H54 (cell line): Measurements from ENCODE around the gene SRPK1.
A peak's percentile ranks its signal among the peaks of the same experiment; 100 is the strongest.

Experiments used
- DNase-seq: peaks from one replicate; pipeline ENCODE4 v3.0.0; 2011; ENCODE audit warnings: low spot score, mixed read lengths; ENCODE audit not compliant: insufficient read length
- FAIRE-seq: peaks from 3 replicates; lab custom pipeline; 2011; peaks lifted over from hg19 to GRCh38; lab: Jason Lieb, UNC
- POLR2A ChIP-seq: IDR thresholded peaks from 2 replicates; pipeline ENCODE4 v1.6.1; 2011; ENCODE audit warnings: low read depth, mild to moderate bottlenecking, low read length

The SRPK1 gene

GRCh38 chr6:35900448-35900847 lies 20.4 kb downstream of the SRPK1 start:
- no peak for TF ChIP-seq POLR2A
- DNase-seq (no peak), FAIRE-seq (no peak)

- no peak for TF ChIP-seq POLR2A
- FAIRE-seq (no peak), DNase-seq (no peak)
These were observed 22.9 kb downstream of the SRPK1 start for GRCh38 chr6:35898003-35898402.

DNA sequence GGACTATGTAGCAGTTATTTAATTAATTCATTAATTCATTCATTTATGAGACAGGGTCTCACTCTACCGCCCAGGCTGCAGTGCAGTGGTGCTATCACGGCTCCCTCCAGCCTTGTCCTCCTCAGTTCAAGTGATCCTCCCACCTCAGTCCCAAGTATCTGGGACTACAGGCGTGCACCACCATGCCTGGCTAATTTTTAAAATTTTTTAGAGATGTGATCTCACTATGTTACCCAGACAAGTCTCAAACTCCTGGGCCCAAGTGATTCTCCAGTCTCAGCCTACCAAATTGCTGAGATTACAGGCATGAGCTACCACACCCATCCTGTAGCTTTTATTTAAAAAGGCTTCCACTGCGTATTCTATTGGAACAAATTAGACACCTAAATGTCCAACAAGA lies 23.4 kb downstream of the SRPK1 start:
- TF ChIP-seq POLR2A = no peak
- FAIRE-seq = no peak
- no peak for DNase-seq

DNA sequence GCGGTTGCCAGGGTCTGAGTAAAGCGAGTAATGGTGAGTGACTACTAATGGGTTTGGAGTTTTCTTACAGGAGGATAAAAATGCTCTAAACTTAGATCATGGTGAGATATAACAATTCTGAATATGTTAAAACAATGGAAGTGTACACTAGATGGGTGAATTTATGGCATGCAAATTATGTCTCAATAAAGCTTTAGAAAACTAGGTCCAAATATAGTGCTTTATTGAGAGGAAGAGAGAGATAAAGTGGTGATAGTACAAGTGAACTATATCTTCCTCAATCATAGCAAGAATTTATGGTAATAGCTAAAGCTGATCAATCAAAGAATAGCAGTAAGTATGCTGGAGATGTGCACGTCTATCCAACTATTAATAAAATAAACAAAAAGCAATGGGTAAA lies 23.9 kb downstream of the SRPK1 start:
- no peak for TF ChIP-seq POLR2A
- no peak for FAIRE-seq

GRCh38 chr6:35896228-35896627 lies 24.7 kb downstream of the SRPK1 start:
- no peak for TF ChIP-seq POLR2A
- DNase-seq = no peak
- no peak for FAIRE-seq

More for the DNA sequence above, 23.9 kb downstream of the SRPK1 start:
- DNase-seq = no peak

DNA sequence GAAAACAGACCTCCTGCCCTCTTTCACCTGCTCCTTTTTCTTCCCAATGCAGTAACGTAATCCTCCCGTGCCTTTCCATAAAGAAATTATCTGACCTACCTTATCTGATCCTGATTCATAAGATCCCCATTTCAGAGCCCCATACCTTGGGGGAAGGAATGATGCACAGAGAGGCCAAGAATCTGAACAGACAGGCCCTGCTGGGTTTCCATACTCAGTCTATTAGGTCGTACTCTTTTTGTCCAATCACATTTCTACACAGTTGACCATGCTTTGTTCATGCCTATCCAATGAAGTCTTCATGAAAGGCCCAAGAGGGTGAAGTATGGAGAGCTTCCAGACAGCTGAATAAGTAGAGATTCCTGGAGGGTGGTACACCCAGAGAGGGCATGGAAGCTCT lies 25.3 kb downstream of the SRPK1 start:
- FAIRE-seq (no peak), DNase-seq (no peak)
- no peak for TF ChIP-seq POLR2A

DNA sequence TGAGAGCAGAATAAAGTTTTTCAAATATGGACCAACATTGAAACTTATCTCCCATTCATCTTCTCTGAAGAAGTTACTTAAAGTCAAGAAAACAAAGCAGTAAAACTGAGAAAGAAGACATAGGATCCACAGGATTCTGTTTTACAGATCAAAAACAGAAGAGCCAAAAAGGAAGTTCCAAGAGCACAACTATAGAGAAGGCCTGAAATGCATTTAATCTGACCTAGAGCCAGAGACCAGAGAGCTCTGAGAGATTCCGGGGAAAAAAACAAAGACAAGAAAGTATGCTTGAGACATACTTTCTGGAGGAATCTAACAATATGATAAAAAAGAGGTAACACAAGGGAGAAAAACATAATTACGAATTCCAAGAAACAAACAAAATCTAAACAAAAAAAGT lies 26.1 kb downstream of the SRPK1 start:
- TF ChIP-seq POLR2A = no peak
- FAIRE-seq (no peak), DNase-seq (no peak)

- DNase-seq = no peak
- FAIRE-seq = no peak
- no peak for TF ChIP-seq POLR2A
These were observed 27.7 kb downstream of the SRPK1 start for GRCh38 chr6:35893246-35893645.

- DNase-seq (no peak), FAIRE-seq (peak; percentile 95)
- TF ChIP-seq POLR2A = no peak
These were observed 28.4 kb downstream of the SRPK1 start for GRCh38 chr6:35892482-35892881.

- no peak for FAIRE-seq
These were observed 41.7 kb downstream of the SRPK1 start for GRCh38 chr6:35879151-35879550.

GRCh38 chr6:35876902-35877301 lies 44.0 kb downstream of the SRPK1 start:
- FAIRE-seq = no peak
- no peak for TF ChIP-seq POLR2A
- DNase-seq = no peak

More at GRCh38 chr6:35879151-35879550, 41.7 kb downstream of the SRPK1 start:
- no peak for TF ChIP-seq POLR2A
- DNase-seq = no peak

- no peak for TF ChIP-seq POLR2A
- DNase-seq (no peak), FAIRE-seq (no peak)
These were observed 46.2 kb downstream of the SRPK1 start for GRCh38 chr6:35874730-35875129.

- FAIRE-seq (no peak), DNase-seq (no peak)
- TF ChIP-seq POLR2A = no peak
These were observed 61.5 kb downstream of the SRPK1 start for GRCh38 chr6:35859367-35859766.

GRCh38 chr6:35857853-35858252 lies 63.0 kb downstream of the SRPK1 start:
- no peak for DNase-seq
- TF ChIP-seq POLR2A = no peak
- no peak for FAIRE-seq

DNA sequence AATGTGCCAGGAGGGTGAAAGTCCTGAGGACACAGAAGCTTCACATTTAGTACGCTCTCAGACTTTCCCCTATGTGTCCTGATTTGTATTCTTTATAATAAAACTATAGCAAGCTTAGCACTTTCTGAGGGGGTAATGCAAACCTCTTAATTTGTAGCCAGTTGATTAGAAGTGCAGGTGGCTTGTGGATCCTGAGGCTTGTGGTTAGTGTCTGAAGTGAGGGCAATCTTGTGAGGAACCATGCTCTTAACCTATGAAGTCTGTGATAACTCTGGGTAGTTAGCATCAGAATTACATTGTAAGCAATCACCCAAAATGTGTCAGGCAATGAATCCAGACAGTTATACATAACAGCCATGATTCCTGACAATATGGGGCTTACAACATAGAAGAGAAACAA lies 64.6 kb downstream of the SRPK1 start:
- FAIRE-seq (no peak), DNase-seq (no peak)
- TF ChIP-seq POLR2A = no peak

DNA sequence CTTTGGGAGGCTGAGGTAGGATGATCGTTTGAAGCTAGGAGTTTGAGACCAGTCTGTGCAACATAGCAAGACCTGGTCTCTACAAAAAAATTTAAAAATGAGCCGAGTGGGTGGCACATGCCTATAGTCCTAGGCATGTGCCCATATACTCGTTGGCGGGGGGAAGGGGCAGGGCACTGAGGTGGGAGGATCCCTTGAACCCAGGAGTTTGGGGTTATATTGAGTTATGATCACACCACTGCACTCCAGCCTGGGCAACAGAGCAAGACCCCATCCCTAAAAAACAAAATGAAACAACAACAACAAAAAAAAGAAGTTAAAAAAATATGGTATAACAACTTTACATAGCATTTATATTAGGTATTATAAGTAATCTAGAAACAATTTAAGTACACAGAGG lies 67.9 kb downstream of the SRPK1 start:
- FAIRE-seq (no peak), DNase-seq (no peak)
- TF ChIP-seq POLR2A = no peak
